Superior temporal gyrus (tissue), 1 donor: Measurements from ENCODE around the gene ARHGEF38.

Experiments
- DNase-seq: peaks from one replicate; pipeline ENCODE4 v3.0.0-alpha.2; 2016; ENCODE audit errors: extremely low spot score

ARHGEF38 gene

GRCh38 chr4:105551965-105552746 is at the start of gene ARHGEF38:
TSS of gene ARHGEF38 (plus strand) at chr4:105552620. CDS start at chr4:105552766, 146 bp downstream.
- no peak for DNase-seq

DNA sequence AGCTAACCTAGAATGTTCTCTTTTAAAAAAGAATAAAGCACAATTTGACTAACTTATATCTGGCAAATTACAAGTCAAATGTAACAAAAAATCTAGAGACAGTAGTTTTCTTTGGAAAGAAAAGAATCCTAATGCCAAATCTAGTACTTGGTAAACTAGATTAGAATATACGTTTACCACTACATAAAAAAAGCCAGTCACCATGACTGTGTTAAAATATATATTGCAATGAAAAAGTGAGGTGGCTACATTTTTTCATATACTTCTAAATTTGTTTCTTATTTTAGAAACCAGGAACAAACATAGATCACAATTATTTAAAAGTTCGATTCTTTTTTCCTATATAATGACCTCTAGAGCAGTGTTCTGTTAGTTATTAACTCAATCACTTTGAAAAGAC is 48.9 kb upstream of the ARHGEF38 start:
- no peak for DNase-seq

DNA sequence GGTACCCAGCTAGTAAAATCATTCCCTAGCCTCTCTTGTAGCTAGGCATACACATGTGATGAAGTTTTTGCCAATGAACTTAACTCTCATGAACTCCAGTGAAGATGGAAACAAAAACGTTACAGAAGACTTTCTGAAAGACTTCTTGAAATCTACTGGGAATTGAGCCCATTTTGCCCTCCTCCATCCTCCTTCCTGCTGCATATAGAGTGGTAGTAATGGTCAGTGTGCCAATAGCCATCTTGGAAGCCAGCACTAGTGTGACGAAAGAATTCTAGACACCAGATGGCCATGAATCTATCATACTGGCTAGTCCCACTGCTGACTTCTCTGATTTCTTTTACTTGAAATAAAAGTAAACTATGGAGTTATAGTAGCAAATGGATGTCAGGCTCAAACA is 47.7 kb upstream of the ARHGEF38 start:
- no peak for DNase-seq

GRCh38 chr4:105509291-105509690 is 43.1 kb upstream of the ARHGEF38 start:
- no peak for DNase-seq

GRCh38 chr4:105509714-105510113 is 42.7 kb upstream of the ARHGEF38 start:
- DNase-seq, result no peak

DNA sequence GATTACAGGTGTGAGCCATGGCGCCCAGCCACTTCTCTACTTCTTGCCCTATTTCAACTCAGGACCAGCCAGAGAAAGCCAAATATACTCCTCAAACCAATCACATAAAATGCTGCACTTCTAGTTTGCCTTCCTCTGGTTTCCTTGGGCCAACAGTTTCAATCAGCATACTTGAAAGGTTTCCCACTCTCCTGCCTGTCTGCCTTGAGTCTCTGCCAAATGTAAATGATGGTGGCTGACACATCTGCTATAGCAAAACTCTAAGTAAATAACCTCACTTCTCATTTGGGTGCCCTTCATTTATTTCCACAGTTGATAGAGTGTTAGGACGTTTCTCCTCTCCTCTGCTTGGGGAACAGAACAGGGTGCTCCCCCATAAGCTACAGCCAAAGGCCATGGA is 42.2 kb upstream of the ARHGEF38 start:
- no peak for DNase-seq

DNA sequence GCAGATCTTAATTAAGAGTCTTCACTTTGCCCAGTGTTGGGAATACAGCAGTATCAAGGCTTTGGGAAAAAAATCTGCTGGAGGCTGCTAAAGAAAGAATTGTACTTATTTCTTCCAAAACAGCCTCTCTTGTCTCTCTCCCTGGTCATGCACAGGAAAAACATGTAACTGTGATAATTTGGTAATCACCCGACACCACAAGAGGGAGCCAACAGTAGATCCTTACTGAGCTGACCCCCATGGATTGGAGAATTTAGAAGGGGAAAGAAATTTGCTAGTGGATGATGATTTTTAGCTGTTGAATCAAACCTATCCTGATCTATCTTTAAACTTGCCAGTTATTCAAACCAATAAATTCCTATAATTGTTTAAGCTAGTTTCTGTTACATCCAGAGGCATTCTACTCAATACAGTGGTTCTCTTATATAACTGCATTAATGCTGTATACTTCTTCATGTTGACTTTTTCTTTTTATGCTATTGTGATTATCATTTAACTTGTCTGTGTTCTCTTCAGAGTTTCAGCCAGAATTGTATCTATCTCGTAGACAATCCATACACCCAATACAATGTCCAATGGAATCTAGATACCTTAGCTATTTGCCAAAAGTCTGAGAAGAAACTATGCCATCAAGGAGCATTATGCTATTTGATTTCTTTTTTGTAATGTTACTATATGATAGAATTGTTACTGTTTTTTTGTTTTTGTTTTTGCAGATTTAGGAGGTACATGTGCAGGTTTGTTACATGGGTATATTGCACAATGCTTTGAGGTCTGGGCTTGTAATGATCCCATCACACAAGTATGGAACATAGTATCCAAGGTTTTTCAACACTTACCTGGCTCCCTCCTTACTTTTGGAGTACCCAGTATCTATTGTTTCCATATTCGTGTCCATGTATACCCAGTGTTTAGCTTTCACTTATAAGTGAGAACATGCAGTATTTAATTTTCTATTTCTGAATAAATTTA is 31.3 kb upstream of the ARHGEF38 start:
- DNase-seq, result peak; percentile 74

- DNase-seq, result no peak
Observed at GRCh38 chr4:105526656-105527055, 25.8 kb upstream of the ARHGEF38 start.

- no peak for DNase-seq
Observed at GRCh38 chr4:105527081-105527480, 25.3 kb upstream of the ARHGEF38 start.

DNA sequence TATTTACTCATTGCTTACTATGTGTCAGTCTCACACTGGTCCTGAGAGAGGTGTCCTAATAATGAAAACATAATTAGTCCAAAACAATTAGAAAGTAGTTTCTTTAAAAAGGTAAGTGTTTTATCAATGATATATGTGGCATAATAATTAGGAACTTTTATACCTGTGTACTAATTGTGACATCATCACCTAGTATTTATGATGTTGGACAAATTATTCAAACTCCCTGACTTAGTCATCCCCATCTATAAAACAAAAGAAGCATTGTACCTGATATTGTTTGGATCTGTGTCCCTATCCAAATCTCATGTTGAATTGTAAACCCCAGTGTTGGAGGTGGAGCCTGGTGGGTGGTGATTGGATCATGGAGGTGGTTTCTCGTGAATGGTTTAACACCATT is 15.8 kb upstream of the ARHGEF38 start:
- no peak for DNase-seq

DNA sequence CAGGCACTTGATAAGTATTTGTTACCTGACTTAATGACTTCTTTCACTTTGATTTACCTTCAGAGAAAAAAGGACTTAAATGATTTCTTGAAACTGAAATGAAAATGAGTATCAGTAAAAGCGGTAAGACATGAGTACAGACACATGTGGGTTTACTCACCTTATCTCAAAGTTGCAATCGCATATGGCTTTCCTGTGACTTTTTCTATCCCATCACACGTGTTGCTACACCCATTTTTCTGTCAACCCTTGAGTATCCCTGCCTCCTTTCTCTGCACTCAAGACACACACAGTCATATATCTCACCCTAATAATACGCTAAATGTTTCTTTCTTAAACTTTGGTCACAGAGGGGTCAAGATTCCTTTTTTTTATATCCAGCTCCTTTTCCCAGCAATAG is 11.0 kb upstream of the ARHGEF38 start:
- no peak for DNase-seq

GRCh38 chr4:105542039-105542438 is 10.4 kb upstream of the ARHGEF38 start:
- no peak for DNase-seq

- DNase-seq, result peak; percentile 36
Observed at GRCh38 chr4:105543346-105543745, 9.1 kb upstream of the ARHGEF38 start.

DNA sequence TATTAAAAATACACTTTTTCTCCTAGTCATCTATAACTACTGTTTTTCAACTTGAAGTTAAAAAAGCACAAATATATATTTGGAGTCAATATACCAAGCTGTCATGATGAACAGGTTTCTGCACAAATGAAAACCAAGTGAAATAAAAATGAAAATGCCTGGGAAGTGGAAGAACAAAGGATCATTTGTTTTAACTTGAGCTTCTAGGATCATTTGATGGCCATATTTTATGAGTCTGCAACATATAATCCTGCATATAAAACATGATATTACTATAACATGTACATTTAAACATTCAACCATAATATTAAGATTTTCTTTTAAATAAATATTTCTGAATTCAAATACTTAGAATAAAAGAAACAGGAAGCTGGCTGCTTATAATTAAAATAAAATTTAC is 8.5 kb upstream of the ARHGEF38 start:
- DNase-seq, result no peak

DNA sequence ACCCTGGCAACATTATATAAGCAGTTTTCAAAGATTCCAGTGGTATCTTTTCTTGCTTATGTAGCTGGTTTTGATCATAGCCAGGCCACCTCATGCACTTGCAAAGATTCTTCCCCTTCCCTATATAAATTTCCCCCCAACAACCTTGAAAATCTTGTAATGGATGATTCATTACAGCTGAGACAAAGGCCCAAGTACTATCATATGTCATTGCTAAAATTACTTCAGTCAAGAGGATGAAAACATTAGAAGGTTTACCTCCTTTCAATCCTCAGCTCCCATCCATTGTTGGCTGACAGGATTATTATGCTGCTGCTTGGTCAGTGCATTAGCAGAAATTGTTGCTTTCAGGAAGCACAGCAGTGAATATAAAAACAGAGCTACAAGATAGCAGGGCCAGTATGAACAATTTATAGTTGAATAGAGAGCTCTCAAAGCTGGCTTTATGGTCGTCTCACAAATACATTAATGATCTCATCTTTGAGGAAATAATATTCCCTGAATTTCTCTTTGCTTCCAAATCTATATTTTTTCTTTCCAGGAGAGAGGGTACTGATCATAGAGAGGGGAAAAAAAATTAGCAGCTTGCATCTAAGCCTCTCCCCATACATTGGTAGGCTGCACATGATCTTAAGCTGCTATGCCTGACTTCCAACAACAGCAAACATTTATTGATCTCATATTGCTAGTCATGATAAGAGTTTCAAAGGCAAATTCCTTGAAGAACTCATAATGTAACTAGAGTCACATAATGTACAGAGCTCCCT is 7.7 kb upstream of the ARHGEF38 start:
- no peak for DNase-seq

GRCh38 chr4:105546086-105546485 is 6.3 kb upstream of the ARHGEF38 start:
- DNase-seq, result no peak

- no peak for DNase-seq
Observed at GRCh38 chr4:105547769-105548168, 4.7 kb upstream of the ARHGEF38 start.

GRCh38 chr4:105548483-105548882 is 3.9 kb upstream of the ARHGEF38 start:
- no peak for DNase-seq

GRCh38 chr4:105550641-105551040 is 1.8 kb upstream of the ARHGEF38 start:
- no peak for DNase-seq

GRCh38 chr4:105555409-105555808 is 3.0 kb downstream of the ARHGEF38 start:
- no peak for DNase-seq

- no peak for DNase-seq
Observed at GRCh38 chr4:105556206-105556605, 3.8 kb downstream of the ARHGEF38 start.

- DNase-seq, result no peak
Observed at GRCh38 chr4:105558277-105558676, 5.9 kb downstream of the ARHGEF38 start.
